Tracheal epithelial cell (primary cell): ENCODE results near the gene CLEC1A. TPM values are rescaled to one million over a fixed set of nuclear protein-coding genes. Genes with fewer than 3 reads are reported as not detected.

ENCODE experiments used
- total RNA-seq: library from RNA; depleted of rRNA; stranded (reverse); fragments of >200 nt; gene quantifications from 2 replicates; pipeline ENCODE4 v1.2.1, GENCODE V29; 2014

The CLEC1A gene, protein sequence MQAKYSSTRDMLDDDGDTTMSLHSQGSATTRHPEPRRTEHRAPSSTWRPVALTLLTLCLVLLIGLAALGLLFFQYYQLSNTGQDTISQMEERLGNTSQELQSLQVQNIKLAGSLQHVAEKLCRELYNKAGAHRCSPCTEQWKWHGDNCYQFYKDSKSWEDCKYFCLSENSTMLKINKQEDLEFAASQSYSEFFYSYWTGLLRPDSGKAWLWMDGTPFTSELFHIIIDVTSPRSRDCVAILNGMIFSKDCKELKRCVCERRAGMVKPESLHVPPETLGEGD
- under 0.01 TPM in 1 of 2 replicates, not detected in the other for total RNA-seq

DNA sequence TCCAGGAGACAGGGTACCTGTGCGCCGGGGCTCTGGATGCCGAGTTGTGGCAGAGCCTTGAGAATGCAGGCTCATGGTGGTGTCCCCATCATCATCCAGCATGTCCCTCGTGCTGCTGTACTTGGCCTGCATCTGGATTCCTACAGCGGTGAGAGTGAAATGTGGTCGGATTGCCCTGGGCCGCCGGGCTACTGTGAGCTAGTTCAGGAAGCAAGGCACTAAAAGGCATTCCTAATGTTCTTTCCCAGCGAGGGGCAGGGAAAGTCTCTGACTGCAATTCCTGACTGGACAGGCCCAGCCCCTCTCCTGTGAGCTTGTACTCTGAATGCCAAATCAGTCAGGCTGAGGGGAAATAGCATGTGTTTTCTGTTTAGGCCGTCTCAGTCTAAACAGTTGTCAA is at the start of gene CLEC1A:
Gene CLEC1A, minus strand, starts transcription at position 195 of the 400 bp plus-strand sequence. Its CDS starts 63 bp downstream, at position 132.

GRCh38 chr12:10130042-10130441 is 31.3 kb upstream of the CLEC1A start, which contains the start of gene CLEC7A:
Gene CLEC7A (minus strand): TSS chr12:10130199. CDS start chr12:10130082, 117 bp downstream.

GRCh38 chr12:10030446-10030845 is 68.3 kb downstream of the CLEC1A start, which contains the start of gene CLEC9A:
Gene CLEC9A (plus strand): TSS chr12:10030682. CDS start chr12:10052688, 22,006 bp downstream.

Other genes with a start within 250 kb of the CLEC1A start
- 4.1 and 11.9 TPM in 2 replicates for gene CLEC2B, start 229.6 kb downstream of the CLEC1A start, total RNA-seq
- gene KLRF2, start 217.5 kb downstream of the CLEC1A start, total RNA-seq = not detected in 2 replicates
- gene CLEC2A, start 166.6 kb downstream of the CLEC1A start, total RNA-seq = not detected in 2 replicates
- gene CLEC12A, start 127.6 kb downstream of the CLEC1A start, total RNA-seq = not detected in 2 replicates
- gene CLEC1B, start 99.9 kb downstream of the CLEC1A start, total RNA-seq = not detected in 2 replicates
- gene CLEC12B, start 88.4 kb downstream of the CLEC1A start, total RNA-seq = not detected in 2 replicates
- gene CLEC9A, start 68.3 kb downstream of the CLEC1A start, total RNA-seq = not detected in 2 replicates
- gene CLEC7A, start 31.2 kb upstream of the CLEC1A start, total RNA-seq = 0.48 TPM in 1 of 2 replicates, not detected in the other
- under 0.01 and 1.4 TPM in 2 replicates for gene OLR1, start 73.1 kb upstream of the CLEC1A start, total RNA-seq
- gene TMEM52B, start 80.0 kb upstream of the CLEC1A start, total RNA-seq = 0.24 TPM in 1 of 2 replicates, not detected in the other
- gene GABARAPL1, start 113.9 kb upstream of the CLEC1A start, total RNA-seq = 23.9 and 24.1 TPM in 2 replicates
- gene KLRD1, start 208.9 kb upstream of the CLEC1A start, total RNA-seq = under 0.01 and 0.24 TPM in 2 replicates